Adrenal gland (tissue), 5 donors: ENCODE results near the gene NLRC3.
A peak's percentile ranks its signal among the peaks of the same experiment; 100 is the strongest.

Experiments
- POLR2A ChIP-seq, 2 donors: fragments of 450-650 bp; IDR thresholded peaks; one replicate each; pipeline ENCODE4 v1.6.1; 2017; ENCODE audit warnings: antibody characterized with exemption in 2 of 2, mild to moderate bottlenecking in 2 of 2, moderate library complexity in 1 of 2
- TF ChIP-seq, protein P1 (sequence below), 6 experiments: fragments of 450-650 bp in 4 of 6; fragments of 200-600 bp in 2 of 6; sonication (generic) in 1 of 6; IDR thresholded peaks; 1 replicate in 5 of 6; 2 replicates in 1 of 6; pipeline versions ENCODE4 v1.5.1 to v1.8.0; 2016 to 2021; ENCODE audit warnings: antibody characterized with exemption in 6 of 6, mild to moderate bottlenecking in 2 of 6, moderate library complexity in 1 of 6
- donor health status: DM: no; HTN: no; CAD: no.

DNA sequence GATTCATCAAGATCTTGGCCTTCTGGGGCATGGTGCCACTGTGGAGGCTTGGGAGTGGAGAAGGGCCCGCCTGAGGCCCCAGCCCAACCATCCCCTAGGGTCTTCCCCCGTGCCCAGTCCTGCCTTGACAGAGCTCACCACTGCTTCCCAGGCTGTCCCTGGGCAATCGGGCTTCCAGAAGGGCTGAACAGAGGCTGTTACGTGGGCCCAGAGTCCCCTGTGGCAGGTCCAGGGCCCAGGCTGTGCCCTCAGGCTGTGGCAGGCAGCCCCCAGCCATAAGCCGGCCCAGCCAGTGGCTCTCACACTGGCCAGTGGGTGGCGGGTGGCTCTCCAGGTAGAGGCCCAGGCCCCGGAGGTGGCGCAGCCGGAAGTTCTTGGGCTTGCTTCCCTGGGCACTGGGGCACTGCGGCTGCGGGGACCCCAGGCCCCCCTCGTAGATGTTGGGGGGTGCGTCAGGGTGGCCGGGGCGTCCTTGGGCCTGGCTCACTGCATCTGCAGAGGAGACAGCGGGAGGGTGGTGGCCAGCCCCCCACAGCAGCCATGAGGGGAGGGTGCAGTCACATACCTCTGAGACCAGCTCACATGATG is 82.7 kb downstream of the NLRC3 start:
- TF ChIP-seq, protein P1, sequence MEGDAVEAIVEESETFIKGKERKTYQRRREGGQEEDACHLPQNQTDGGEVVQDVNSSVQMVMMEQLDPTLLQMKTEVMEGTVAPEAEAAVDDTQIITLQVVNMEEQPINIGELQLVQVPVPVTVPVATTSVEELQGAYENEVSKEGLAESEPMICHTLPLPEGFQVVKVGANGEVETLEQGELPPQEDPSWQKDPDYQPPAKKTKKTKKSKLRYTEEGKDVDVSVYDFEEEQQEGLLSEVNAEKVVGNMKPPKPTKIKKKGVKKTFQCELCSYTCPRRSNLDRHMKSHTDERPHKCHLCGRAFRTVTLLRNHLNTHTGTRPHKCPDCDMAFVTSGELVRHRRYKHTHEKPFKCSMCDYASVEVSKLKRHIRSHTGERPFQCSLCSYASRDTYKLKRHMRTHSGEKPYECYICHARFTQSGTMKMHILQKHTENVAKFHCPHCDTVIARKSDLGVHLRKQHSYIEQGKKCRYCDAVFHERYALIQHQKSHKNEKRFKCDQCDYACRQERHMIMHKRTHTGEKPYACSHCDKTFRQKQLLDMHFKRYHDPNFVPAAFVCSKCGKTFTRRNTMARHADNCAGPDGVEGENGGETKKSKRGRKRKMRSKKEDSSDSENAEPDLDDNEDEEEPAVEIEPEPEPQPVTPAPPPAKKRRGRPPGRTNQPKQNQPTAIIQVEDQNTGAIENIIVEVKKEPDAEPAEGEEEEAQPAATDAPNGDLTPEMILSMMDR (IDR thresholded peaks at IDR 0.05) = peak in 1 of 6 experiments; percentile 2
- TF ChIP-seq POLR2A (IDR thresholded peaks at IDR 0.05) = no peak
